ENCODE results near the gene ERICH3. TPM values are rescaled to one million over a fixed set of nuclear protein-coding genes. Genes with fewer than 3 reads are reported as not detected.

ERICH3 gene
- total RNA-seq, 1 experiment from 2014 or later: not detected

DNA sequence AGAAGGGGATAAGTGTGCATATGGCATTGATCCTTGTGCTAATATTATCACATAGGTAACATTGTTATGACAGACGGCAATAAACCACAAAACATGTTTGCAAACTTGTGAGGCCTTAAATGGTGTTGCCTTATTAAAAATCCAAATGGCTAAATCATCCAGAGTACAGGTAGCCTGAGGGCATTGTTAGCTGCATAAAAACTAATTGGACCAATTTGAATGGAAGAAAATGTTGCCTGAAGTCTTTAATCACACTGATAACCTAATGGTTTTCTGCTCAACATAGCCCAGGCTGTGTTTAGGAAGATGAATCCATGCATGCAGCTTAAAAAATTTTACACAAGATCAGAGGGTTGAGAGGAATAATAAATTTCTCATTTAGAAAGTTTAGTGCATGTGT, 141.8 kb downstream of the ERICH3 start:
- CTCF ChIA-PET: no interaction called here
- Histone ChIP-seq H3K9me3 (ENCODE audit: insufficient read depth, low read depth) (no peaks in the 10 kb centered on the region; the same call in 1 of the 2 replicates), H3K9me2 (ENCODE audit: insufficient read depth) (no peaks in the 10 kb centered on the region), H3K4me2 (no peak overlapping the region), H3K27ac (no peak overlapping the region), H3F3A (ENCODE audit: insufficient read depth, low read depth) (no peaks in the 10 kb centered on the region), H3K36me3 (ENCODE audit: low read depth) (no peaks in the 10 kb centered on the region), H4K20me1 (ENCODE audit: insufficient read depth) (no peaks in the 10 kb centered on the region), H3K4me1 (replicated peaks; ENCODE audit: insufficient read depth) (no peaks in the 10 kb centered on the region), H2AFZ (no peak overlapping the region), H3K4me3 (no peak overlapping the region), H3K79me2 (ENCODE audit: low read depth) (no peaks in the 10 kb centered on the region), H3K27me3 (ENCODE audit: insufficient read depth, low read depth) (no peaks in the 10 kb centered on the region)
- POLR2A ChIA-PET (ENCODE audit: unreplicated experiment): no interaction called here
- no peak for DNase-seq
- TF ChIP-seq EZH2 (IDR thresholded peaks at IDR 0.05; ENCODE audit: low read depth): no peak
- TF ChIP-seq, protein P1, sequence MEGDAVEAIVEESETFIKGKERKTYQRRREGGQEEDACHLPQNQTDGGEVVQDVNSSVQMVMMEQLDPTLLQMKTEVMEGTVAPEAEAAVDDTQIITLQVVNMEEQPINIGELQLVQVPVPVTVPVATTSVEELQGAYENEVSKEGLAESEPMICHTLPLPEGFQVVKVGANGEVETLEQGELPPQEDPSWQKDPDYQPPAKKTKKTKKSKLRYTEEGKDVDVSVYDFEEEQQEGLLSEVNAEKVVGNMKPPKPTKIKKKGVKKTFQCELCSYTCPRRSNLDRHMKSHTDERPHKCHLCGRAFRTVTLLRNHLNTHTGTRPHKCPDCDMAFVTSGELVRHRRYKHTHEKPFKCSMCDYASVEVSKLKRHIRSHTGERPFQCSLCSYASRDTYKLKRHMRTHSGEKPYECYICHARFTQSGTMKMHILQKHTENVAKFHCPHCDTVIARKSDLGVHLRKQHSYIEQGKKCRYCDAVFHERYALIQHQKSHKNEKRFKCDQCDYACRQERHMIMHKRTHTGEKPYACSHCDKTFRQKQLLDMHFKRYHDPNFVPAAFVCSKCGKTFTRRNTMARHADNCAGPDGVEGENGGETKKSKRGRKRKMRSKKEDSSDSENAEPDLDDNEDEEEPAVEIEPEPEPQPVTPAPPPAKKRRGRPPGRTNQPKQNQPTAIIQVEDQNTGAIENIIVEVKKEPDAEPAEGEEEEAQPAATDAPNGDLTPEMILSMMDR (conservative IDR thresholded peaks at IDR 0.05): no peak
- intact Hi-C loops (cut with micrococcal nuclease; ENCODE audit: unreplicated experiment): no loop called here
- no TSS peak for BruUV-seq (replicated peaks)

DNA sequence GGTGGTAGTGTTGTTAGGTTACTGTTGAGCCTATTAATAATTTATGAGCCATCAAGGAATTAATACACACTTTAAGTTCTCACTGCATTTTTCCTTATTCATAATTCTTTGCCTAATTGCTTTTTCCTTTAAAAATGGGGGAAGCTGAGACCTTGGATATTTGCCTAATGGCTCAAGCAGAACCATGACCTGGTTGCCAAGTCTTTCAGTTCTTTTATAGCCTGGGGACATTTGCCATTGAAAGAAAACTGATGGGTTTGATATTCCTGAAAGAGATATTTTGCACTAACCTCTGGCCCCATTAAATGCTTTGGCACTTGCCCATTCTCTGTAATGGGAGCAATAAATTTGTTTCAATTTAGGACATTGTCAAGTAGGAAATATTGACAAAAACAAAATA, 142.7 kb downstream of the ERICH3 start:
- CTCF ChIA-PET: no interaction called here
- POLR2A ChIA-PET (ENCODE audit: unreplicated experiment): no interaction called here
- BruUV-seq (replicated peaks): no TSS peak

DNA sequence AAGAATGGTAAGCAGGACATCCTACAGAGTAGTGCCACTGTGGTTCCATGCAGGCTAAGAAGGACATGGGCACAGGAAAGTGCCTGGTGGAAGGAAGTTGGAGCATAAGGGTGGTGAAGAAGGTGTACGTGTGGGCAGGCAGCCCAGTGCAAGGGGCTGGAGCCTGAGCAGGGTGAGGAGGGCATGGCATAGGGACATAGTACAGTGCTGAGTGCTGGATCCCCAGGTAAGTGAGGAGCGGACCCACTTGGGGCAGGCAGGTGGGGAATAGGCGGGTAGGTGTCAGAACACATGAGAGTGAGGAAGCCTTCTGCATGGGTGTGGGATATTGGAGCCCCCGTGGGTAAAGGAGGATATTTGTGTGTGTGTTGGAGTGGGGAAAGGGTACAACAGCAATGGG, 145.5 kb downstream of the ERICH3 start:
- H3K4me1 ChIP-seq (replicated peaks; ENCODE audit: insufficient read depth): no peaks in the 10 kb centered on the region
- H4K20me1 ChIP-seq (ENCODE audit: insufficient read depth): no peaks in the 10 kb centered on the region
- no peaks in the 10 kb centered on the region for H3K9me3 ChIP-seq (ENCODE audit: insufficient read depth, low read depth)
- no peaks in the 10 kb centered on the region for H3K36me3 ChIP-seq (ENCODE audit: low read depth)
- CTCF ChIA-PET: no interaction called here
- no peaks in the 10 kb centered on the region for H3K79me2 ChIP-seq (ENCODE audit: low read depth)
- no peak overlapping the region for H3K4me2 ChIP-seq
- H2AFZ ChIP-seq: no peak overlapping the region
- no peaks in the 10 kb centered on the region for H3K9me2 ChIP-seq (ENCODE audit: insufficient read depth)
- no TSS peak for BruUV-seq (replicated peaks)
- TF ChIP-seq, protein P1 (conservative IDR thresholded peaks at IDR 0.05): no peak
- no peak for TF ChIP-seq EZH2 (IDR thresholded peaks at IDR 0.05; ENCODE audit: low read depth)
- H3K4me3 ChIP-seq: no peak overlapping the region
- no peaks in the 10 kb centered on the region for H3F3A ChIP-seq (ENCODE audit: insufficient read depth, low read depth)
- DNase-seq: no peak
- H3K27ac ChIP-seq: no peak overlapping the region
- intact Hi-C loops (cut with micrococcal nuclease; ENCODE audit: unreplicated experiment): no loop called here
- no peaks in the 10 kb centered on the region for H3K27me3 ChIP-seq (ENCODE audit: insufficient read depth, low read depth)
- POLR2A ChIA-PET (ENCODE audit: unreplicated experiment): no interaction called here

More for the DNA sequence above, 142.7 kb downstream of the ERICH3 start:
- Histone ChIP-seq H3K27ac (no peak overlapping the region), H3K4me3 (no peak overlapping the region), H2AFZ (no peak overlapping the region), H3F3A (ENCODE audit: insufficient read depth, low read depth) (no peaks in the 10 kb centered on the region), H3K27me3 (ENCODE audit: insufficient read depth, low read depth) (no peaks in the 10 kb centered on the region), H3K9me3 (ENCODE audit: insufficient read depth, low read depth) (no peaks in the 10 kb centered on the region; the same call in 1 of the 2 replicates), H3K4me1 (replicated peaks; ENCODE audit: insufficient read depth) (no peaks in the 10 kb centered on the region), H4K20me1 (ENCODE audit: insufficient read depth) (no peaks in the 10 kb centered on the region), H3K4me2 (no peak overlapping the region), H3K9me2 (ENCODE audit: insufficient read depth) (no peaks in the 10 kb centered on the region), H3K79me2 (ENCODE audit: low read depth) (no peaks in the 10 kb centered on the region), H3K36me3 (ENCODE audit: low read depth) (no peaks in the 10 kb centered on the region)
- intact Hi-C loops (cut with micrococcal nuclease; ENCODE audit: unreplicated experiment): no loop called here
- TF ChIP-seq EZH2 (IDR thresholded peaks at IDR 0.05; ENCODE audit: low read depth): no peak
- TF ChIP-seq, protein P1 (conservative IDR thresholded peaks at IDR 0.05): no peak
- DNase-seq: no peak
